ENCODE measurements around the gene POLR1G. TPM values are rescaled to one million over a fixed set of nuclear protein-coding genes. Genes with fewer than 3 reads are reported as not detected.
A peak's percentile ranks its signal among the peaks of the same experiment; 100 is the strongest.

Gene POLR1G
- total RNA-seq, 4 donors from 2014 or later: 2.9 to 8.7 (median 6.0) TPM

DNA sequence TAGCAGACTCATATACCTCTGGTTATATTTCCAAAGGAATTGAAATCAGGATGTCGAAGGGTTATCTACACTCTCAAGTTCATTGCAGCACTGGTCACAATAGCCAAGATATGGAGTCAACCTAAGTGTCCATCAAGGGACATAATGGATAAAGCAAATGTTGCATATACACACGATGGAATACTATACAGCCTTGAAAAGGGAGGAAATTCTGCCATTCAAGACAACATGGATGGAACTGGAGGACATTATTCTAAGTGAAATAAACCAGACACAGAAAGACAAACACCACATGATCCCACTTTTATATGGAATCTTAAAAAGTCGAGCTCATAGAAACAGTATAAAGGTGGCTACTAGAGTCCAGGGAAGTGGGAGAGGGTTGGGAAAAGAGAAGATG, 30.9 kb downstream of the POLR1G start:
- Histone ChIP-seq H3K4me3 (no peak overlapping the region), H3K27ac (replicated peaks in 1 of 4) (no peak overlapping the region), H3K4me1 (peaks cover 10 to 20% (median 15%) of the 10 kb centered on the region in 4 donors), H3K9me3 (no peaks in the 10 kb centered on the region), H3K27me3 (no peaks in the 10 kb centered on the region), H3K36me3 (no peaks in the 10 kb centered on the region)
- 83% methylated on average over 3 of the region's 3 CpGs for WGBS
- TF ChIP-seq POLR2AphosphoS5 (IDR thresholded peaks at IDR 0.05) (no peak), POLR2A (IDR thresholded peaks at IDR 0.05; ENCODE audit: low read depth) (no peak), EP300 (IDR thresholded peaks at IDR 0.05) (no peak)
- TF ChIP-seq, protein P1, sequence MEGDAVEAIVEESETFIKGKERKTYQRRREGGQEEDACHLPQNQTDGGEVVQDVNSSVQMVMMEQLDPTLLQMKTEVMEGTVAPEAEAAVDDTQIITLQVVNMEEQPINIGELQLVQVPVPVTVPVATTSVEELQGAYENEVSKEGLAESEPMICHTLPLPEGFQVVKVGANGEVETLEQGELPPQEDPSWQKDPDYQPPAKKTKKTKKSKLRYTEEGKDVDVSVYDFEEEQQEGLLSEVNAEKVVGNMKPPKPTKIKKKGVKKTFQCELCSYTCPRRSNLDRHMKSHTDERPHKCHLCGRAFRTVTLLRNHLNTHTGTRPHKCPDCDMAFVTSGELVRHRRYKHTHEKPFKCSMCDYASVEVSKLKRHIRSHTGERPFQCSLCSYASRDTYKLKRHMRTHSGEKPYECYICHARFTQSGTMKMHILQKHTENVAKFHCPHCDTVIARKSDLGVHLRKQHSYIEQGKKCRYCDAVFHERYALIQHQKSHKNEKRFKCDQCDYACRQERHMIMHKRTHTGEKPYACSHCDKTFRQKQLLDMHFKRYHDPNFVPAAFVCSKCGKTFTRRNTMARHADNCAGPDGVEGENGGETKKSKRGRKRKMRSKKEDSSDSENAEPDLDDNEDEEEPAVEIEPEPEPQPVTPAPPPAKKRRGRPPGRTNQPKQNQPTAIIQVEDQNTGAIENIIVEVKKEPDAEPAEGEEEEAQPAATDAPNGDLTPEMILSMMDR (IDR thresholded peaks at IDR 0.05): no peak
- DNase-seq (ENCODE audit: extremely low spot score): no peak
- intact Hi-C loops (cut with DNase I): no loop called here

DNA sequence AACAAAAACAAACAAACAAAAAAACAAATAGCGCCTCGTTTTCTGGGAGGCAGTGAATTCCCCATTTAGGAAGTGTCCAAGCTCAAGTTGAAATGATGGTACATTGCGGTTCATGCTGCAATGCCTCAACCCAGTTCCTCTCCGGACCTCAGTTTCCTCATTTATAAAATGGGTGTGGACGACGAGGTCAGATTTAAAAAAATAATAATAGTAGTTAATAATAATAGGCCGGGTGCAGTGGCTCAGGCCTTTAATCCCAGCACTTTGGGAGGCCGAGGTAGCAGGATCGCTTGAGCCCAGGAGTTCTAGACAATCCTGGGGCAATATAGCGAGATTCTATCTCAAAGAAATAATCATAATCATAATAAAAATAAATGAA, 32.7 kb downstream of the POLR1G start:
- peak overlapping the region; percentile 66 to 84 (median 78) for H3K4me3 ChIP-seq
- H3K27ac ChIP-seq (replicated peaks in 1 of 4): peak overlapping the region; percentile 92 to 96 (median 94)
- H3K4me1 ChIP-seq: peaks cover 18 to 37% (median 31%) of the 10 kb centered on the region in 4 donors
- H3K27me3 ChIP-seq: no peaks in the 10 kb centered on the region
- H3K9me3 ChIP-seq: no peaks in the 10 kb centered on the region
- intact Hi-C loops (cut with DNase I): loop anchor here (2.0 kb wide), 1 partner anchor 40 kb away; no protein-coding TSS in a partner anchor
- WGBS: 39% methylated on average over 10 of the region's 10 CpGs
- no peaks in the 10 kb centered on the region for H3K36me3 ChIP-seq
- no peak for DNase-seq (ENCODE audit: extremely low spot score)
- TF ChIP-seq, protein P1 (IDR thresholded peaks at IDR 0.05): no peak

DNA sequence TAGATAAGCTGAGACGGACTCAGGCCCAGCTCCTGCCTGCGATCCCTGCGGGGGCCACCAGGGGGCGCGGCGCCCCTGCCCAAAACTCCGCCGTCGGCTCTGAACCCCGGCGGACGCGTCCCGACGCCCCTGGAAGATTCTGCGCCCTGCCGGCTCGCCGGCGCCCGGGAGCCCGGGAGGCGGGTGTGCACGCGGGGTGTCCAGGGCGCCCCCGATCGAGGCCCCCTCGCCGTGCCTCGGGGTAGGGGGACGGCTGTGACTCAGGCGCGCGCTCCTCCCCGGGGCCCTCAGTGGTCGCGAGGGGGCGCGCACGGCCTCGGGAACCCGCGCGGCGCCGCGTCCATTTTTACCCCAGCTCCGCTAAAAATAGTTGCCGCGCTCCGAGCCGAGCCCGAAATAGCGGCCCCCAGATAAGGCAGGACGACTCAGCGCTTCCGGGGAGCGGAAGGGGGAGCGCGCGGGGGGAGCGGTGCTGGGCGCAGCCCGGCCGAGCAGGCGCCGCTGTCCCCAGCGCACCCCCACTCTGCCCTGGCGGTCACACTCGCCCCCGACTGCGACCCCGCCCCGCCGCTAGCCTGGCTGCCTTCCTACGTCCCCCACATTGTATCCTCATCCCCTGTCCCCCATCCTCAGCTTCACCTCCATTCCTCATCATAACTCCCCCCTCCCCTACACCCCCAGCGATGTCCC, 33.3 kb downstream of the POLR1G start:
- Histone ChIP-seq H3K4me1 (peaks cover 22 to 42% (median 37%) of the 10 kb centered on the region in 4 donors), H3K27ac (replicated peaks in 1 of 4) (peak overlapping the region; percentile 92 to 96 (median 94)), H3K9me3 (no peaks in the 10 kb centered on the region), H3K27me3 (no peaks in the 10 kb centered on the region), H3K4me3 (peak overlapping the region; percentile 66 to 84 (median 78)), H3K36me3 (no peaks in the 10 kb centered on the region)
- under 1% methylated on average over 41 of the region's 78 CpGs for WGBS
- intact Hi-C loops (cut with DNase I): loop anchor here (2.0 kb wide), 1 partner anchor 39 kb away; no protein-coding TSS in a partner anchor
- DNase-seq (ENCODE audit: extremely low spot score): peak; percentile 96
- TF ChIP-seq POLR2AphosphoS5 (IDR thresholded peaks at IDR 0.05): peak; percentile 70 to 77
- TF ChIP-seq, protein P1 (IDR thresholded peaks at IDR 0.05): peak; percentile 97 to 100 (median 100)
- TF ChIP-seq POLR2A (IDR thresholded peaks at IDR 0.05; ENCODE audit: low read depth): no peak
- no peak for TF ChIP-seq EP300 (IDR thresholded peaks at IDR 0.05)

DNA sequence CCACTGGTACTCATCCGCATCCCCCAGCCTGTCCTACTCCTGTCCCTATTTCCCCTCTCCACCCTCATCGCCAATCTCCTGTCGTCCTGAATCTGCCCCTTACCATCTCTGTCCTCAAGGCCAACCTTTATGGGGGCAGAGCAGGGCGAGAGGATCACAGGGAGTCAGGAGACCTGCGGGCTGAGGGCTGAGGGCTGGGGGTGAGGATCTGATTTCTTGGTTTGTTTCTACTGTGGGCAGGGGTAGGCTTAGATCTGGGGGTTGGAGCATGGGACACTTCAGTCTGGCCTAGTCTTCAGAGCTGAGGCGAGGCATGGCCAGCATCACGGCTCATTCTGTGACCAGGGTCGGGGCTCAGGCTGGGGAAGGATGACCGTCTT, 33.8 kb downstream of the POLR1G start:
- intact Hi-C loops (cut with DNase I): no loop called here
- DNase-seq (ENCODE audit: extremely low spot score): no peak
- Histone ChIP-seq H3K4me1 (peaks cover 26 to 47% (median 42%) of the 10 kb centered on the region in 4 donors), H3K9me3 (no peaks in the 10 kb centered on the region), H3K27me3 (no peaks in the 10 kb centered on the region), H3K36me3 (no peaks in the 10 kb centered on the region), H3K27ac (replicated peaks in 1 of 4) (peak overlapping the region; percentile 92 to 96 (median 94)), H3K4me3 (peak overlapping the region; percentile 66 to 84 (median 78))
- TF ChIP-seq POLR2A (IDR thresholded peaks at IDR 0.05; ENCODE audit: low read depth) (no peak), EP300 (IDR thresholded peaks at IDR 0.05) (no peak), POLR2AphosphoS5 (IDR thresholded peaks at IDR 0.05) (no peak)
- TF ChIP-seq, protein P1 (IDR thresholded peaks at IDR 0.05): no peak
- WGBS: 46% methylated on average over 8 of the region's 9 CpGs
